Colonic mucosa (tissue), 4 donors: ENCODE data around the gene IL11. TPM values are rescaled to one million over a fixed set of nuclear protein-coding genes. Genes with fewer than 3 reads are reported as not detected.
"Not testable (repeated sequence)": the region's sequence is repeated elsewhere in the genome, so short reads cannot be mapped to it uniquely, and the experiment has no call there.

Experiments
- DNase-seq: peaks from one replicate; pipeline ENCODE4 v3.0.0-alpha.2; 2020
- H3K27ac ChIP-seq: fragments of 200-600 bp; one replicate; pipeline ENCODE4 v1.8.0; 2021
- H3K27me3 ChIP-seq: fragments of 200-600 bp; one replicate; pipeline ENCODE4 v1.8.0; 2021
- H3K36me3 ChIP-seq: fragments of 200-600 bp; one replicate; pipeline ENCODE4 v1.8.0; 2021
- H3K4me1 ChIP-seq: fragments of 200-600 bp; one replicate; pipeline ENCODE4 v1.8.0; 2021; ENCODE audit warnings: mild to moderate bottlenecking
- H3K4me3 ChIP-seq: fragments of 200-600 bp; one replicate; pipeline ENCODE4 v1.8.0; 2021
- H3K9ac ChIP-seq, 2 donors: one replicate each; pipeline ENCODE4 v1.7.0; 2013; ENCODE audit warnings: control low read depth in 2 of 2, low read depth in 2 of 2, low read length in 2 of 2
- H3K9me3 ChIP-seq: fragments of 200-600 bp; one replicate; pipeline ENCODE4 v1.8.0; 2021
- intact Hi-C: fragments of 100-400 bp; cut with DNase I; formaldehyde crosslinking; loops from one replicate; pipeline ENCODE4 v1.14.1; 2022
- total RNA-seq, 2 donors: library from RNA; stranded (reverse); fragmentation: NEBNext Ultra II Directional in 1 of 2; extraction: Animal tissue kit (Norgen Biotek cat#: 25700) in 1 of 2; gene quantifications; one replicate each; pipeline ENCODE4 v1.2.1, GENCODE V29; 2021
- TF ChIP-seq, protein P1 (sequence below): fragments of 200-600 bp; IDR thresholded peaks from one replicate; pipeline ENCODE4 v1.8.0; 2022; ENCODE audit warnings: antibody characterized with exemption, mild to moderate bottlenecking
- donor health status: healthy.
- donor health status: DM: no; HTN: no; CAD: no.
- donor health status: DM: no; HTN: no; CAD: no.

The IL11 gene
- total RNA-seq, 2 donors from 2014 or later, result 0.64 TPM; not detected in 1

GRCh38 chr19:55405638-55406037, 35.4 kb upstream of the IL11 start:
- peaks cover 16% of the 10 kb centered on the region for H3K36me3 ChIP-seq
- H3K27ac ChIP-seq, result no peak overlapping the region
- DNase-seq, result no peak
- intact Hi-C loops, result no loop called here
- H3K4me3 ChIP-seq, result no peak overlapping the region
- no peaks in the 10 kb centered on the region for H3K27me3 ChIP-seq
- TF ChIP-seq, protein P1, sequence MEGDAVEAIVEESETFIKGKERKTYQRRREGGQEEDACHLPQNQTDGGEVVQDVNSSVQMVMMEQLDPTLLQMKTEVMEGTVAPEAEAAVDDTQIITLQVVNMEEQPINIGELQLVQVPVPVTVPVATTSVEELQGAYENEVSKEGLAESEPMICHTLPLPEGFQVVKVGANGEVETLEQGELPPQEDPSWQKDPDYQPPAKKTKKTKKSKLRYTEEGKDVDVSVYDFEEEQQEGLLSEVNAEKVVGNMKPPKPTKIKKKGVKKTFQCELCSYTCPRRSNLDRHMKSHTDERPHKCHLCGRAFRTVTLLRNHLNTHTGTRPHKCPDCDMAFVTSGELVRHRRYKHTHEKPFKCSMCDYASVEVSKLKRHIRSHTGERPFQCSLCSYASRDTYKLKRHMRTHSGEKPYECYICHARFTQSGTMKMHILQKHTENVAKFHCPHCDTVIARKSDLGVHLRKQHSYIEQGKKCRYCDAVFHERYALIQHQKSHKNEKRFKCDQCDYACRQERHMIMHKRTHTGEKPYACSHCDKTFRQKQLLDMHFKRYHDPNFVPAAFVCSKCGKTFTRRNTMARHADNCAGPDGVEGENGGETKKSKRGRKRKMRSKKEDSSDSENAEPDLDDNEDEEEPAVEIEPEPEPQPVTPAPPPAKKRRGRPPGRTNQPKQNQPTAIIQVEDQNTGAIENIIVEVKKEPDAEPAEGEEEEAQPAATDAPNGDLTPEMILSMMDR, result no peak
- H3K4me1 ChIP-seq, result peaks cover 6% of the 10 kb centered on the region
- H3K9ac ChIP-seq, result no peak overlapping the region
- no peaks in the 10 kb centered on the region for H3K9me3 ChIP-seq

DNA sequence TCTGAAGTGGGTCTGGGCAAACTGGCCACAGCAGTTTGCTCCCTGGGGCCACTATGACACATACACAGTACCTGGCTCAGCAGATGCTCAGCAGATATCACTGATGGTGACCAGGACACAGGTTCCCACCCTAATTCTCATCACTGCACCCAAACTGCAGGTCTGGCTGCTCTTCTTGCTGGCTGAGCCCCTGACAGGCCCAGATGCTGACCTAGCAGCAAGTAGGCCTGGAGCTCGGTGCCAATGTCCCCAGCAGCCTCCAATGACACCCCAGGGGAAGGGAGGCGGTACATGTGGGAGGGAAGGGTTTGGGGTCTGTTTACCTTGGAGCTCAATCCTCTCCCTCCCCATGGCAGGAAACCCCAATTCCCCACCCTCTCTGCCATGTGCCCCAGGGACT, 32.2 kb upstream of the IL11 start:
- peaks cover 16% of the 10 kb centered on the region for H3K36me3 ChIP-seq

DNA sequence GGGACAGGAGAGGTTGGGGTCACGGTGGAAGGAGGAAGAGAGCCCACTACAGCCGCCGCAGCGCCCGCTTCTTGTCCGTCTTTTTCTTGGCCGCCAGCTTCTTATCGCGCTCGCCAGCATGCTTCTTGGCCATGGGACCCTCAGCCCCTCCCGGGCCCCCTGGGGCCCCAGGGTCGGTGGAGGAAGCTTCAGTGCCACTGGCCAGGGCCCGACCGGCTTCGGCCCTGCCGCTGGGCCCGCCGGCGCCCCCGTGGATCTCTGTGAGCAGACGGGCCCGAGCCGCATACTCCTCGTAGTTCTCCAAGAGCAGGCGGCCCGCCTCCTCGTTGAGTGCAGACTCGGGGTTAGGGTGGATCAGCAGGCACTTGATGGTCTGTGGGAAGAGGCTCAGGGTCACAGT, 31.1 kb upstream of the IL11 start:
- H3K9me3 ChIP-seq, H3K27ac ChIP-seq, H3K27me3 ChIP-seq, intact Hi-C loops, H3K4me3 ChIP-seq, DNase-seq, H3K9ac ChIP-seq, H3K4me1 ChIP-seq: not testable (repeated sequence)
- H3K36me3 ChIP-seq, result peaks cover 16% of the 10 kb centered on the region

More for the DNA sequence above, 32.2 kb upstream of the IL11 start:
- H3K9me3 ChIP-seq, result no peaks in the 10 kb centered on the region
- TF ChIP-seq, protein P1, result no peak
- intact Hi-C loops, result no loop called here
- DNase-seq, result no peak
- peaks cover 6% of the 10 kb centered on the region for H3K4me1 ChIP-seq
- no peaks in the 10 kb centered on the region for H3K27me3 ChIP-seq
- no peak overlapping the region for H3K9ac ChIP-seq
- H3K4me3 ChIP-seq, result no peak overlapping the region
- H3K27ac ChIP-seq, result no peak overlapping the region

- Histone ChIP-seq H3K9me3 (no peaks in the 10 kb centered on the region), H3K36me3 (peaks cover 16% of the 10 kb centered on the region), H3K4me3 (no peak overlapping the region), H3K27me3 (no peaks in the 10 kb centered on the region), H3K4me1 (no peaks in the 10 kb centered on the region), H3K27ac (no peak overlapping the region), H3K9ac (no peak overlapping the region)
- intact Hi-C loops, result no loop called here
- TF ChIP-seq, protein P1, result no peak
- DNase-seq, result no peak
These were observed 30.2 kb upstream of the IL11 start for GRCh38 chr19:55400281-55401087.

- no peak for DNase-seq
- no peaks in the 10 kb centered on the region for H3K27me3 ChIP-seq
- H3K4me3 ChIP-seq, result no peak overlapping the region
- H3K9me3 ChIP-seq, result no peaks in the 10 kb centered on the region
- intact Hi-C loops, result no loop called here
- H3K4me1 ChIP-seq, result no peaks in the 10 kb centered on the region
- H3K36me3 ChIP-seq, result peaks cover 16% of the 10 kb centered on the region
- H3K9ac ChIP-seq, result no peak overlapping the region
- TF ChIP-seq, protein P1, result no peak
- no peak overlapping the region for H3K27ac ChIP-seq
These were observed 28.1 kb upstream of the IL11 start for GRCh38 chr19:55398200-55398925.
